Fibroblast of the conjunctiva (primary cell): ENCODE measurements around the gene RYR3.
"Not testable (repeated sequence)": the region's sequence is repeated elsewhere in the genome, so short reads cannot be mapped to it uniquely, and the experiment has no call there.

Experiments used
- DNase-seq: peaks from one replicate; pipeline ENCODE4 v3.0.0-alpha.2; 2010; ENCODE audit warnings: low read depth

The RYR3 gene

GRCh38 chr15:33515121-33515520 lies 204.4 kb downstream of the RYR3 start:
- DNase-seq, result no peak

DNA sequence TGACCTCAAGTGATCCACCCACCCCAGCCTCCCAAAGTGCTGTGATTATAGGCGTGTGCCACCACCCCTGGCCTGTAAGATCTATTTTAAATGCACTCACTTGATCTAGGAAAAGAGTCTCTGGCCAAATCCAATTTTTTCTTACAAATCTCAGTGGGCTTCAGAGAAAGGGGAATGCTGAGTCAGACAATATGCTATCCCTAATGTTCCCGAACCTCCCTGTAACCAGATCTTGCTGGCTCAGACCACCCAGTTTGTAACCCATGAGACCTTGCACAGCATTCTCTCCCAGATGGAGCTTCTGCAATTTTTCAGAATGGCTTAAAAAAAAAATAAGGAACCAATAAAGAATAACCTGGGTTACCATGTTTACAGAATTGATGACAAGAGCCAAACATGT lies 205.8 kb downstream of the RYR3 start:
- no peak for DNase-seq

GRCh38 chr15:33517944-33518343 lies 207.2 kb downstream of the RYR3 start:
- no peak for DNase-seq

GRCh38 chr15:33518421-33518820 lies 207.7 kb downstream of the RYR3 start:
- no peak for DNase-seq

GRCh38 chr15:33524274-33524673 lies 213.5 kb downstream of the RYR3 start:
- no peak for DNase-seq

- no peak for DNase-seq
These were observed 215.8 kb downstream of the RYR3 start for GRCh38 chr15:33526532-33526931.

- no peak for DNase-seq
These were observed 222.4 kb downstream of the RYR3 start for GRCh38 chr15:33533197-33533596.

GRCh38 chr15:33534642-33535041 lies 223.9 kb downstream of the RYR3 start:
- DNase-seq, result no peak

GRCh38 chr15:33535135-33535534 lies 224.4 kb downstream of the RYR3 start:
- DNase-seq, result no peak

DNA sequence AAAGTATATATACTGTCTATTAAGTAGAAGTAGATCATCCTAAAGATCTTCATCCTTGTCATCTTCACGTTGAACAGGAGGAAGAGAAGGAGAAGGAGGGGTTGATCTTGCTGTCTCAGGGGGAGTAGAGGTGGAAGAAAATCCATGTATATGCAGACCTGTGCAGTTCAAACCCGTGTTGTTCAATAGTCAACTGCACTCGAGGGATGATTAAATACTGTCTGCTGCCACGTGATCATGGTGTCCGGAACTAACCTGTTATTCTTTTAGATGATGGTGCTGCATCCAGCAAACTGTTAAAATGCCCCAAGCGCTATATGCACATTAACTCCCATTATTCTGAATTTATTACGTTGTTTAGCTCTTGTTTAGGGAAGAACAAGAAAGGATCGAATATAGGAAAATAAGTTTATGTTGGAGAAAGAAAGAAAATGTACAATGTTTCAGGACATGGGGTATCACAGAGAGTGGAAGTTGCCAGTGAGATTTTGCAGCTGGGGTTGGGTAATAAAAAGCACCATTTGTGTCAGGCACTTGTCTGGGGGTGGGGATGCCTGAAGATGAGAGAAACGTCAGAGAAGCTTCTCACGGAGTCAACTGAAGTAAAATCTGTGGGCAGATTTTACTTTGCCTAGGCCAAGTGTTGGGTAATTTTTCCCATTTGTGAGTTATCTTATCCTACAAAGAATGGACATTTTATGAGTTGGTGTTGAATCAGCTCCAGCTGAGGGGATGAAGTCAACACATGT lies 229.2 kb downstream of the RYR3 start:
- no peak for DNase-seq

GRCh38 chr15:33543957-33544356 lies 233.2 kb downstream of the RYR3 start:
- DNase-seq, result no peak

- DNase-seq, result no peak
These were observed 235.1 kb downstream of the RYR3 start for GRCh38 chr15:33545866-33546265.

- no peak for DNase-seq
These were observed 237.1 kb downstream of the RYR3 start for GRCh38 chr15:33547876-33548275.

DNA sequence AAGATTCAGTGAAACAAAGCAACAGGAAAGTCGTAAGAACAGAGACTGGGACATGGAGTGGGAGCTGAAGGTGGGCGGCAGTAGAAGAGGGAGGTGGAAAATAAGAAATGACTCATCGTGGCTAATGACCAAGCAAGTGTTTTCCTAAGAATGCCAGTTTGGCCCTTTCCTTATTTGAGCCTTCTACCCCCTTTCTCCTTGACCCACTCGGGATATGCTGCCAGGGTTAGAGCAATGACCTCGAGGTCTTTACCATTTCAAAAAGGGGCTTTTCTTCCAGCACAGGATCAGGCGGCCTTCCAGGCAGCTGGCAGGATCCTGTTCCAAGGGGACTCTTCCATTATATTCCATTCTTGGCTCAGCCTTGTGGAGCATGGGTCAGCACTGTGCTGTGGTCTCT lies 241.1 kb downstream of the RYR3 start:
- DNase-seq, result no peak

GRCh38 chr15:33553157-33553556 lies 242.4 kb downstream of the RYR3 start:
- no peak for DNase-seq

DNA sequence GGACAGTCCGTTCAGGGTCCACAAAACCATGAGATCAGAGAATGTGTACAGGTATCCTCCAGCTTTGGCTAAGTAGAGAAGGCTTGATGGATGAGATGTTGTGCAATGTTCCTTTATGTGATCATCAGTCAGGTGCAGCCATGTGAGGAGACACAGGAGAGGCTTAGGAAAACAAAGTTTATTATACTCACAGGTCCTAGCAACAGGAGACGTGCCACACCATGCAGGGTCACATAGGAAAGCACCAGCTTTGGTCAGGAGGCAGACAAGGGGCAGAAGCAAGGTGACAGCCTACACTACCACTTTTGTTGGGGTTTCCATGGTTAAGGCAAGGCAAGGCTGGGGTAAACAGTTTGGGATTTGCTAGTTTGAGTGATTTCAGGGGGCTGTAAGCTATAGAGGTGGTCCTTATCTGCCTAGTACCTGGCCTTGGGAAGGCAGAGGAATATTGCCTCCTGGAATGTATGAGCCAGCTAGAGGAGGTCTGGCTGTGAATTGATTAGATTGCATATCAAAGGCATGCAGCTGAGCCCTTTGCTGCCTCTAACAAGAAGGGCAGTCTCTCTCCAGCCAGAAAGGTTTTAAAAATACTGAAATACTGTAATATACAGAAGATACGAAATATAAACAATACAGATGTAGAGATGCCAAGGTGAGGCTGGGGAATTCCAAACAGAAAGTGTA lies 248.6 kb downstream of the RYR3 start:
- no peak for DNase-seq

DNA sequence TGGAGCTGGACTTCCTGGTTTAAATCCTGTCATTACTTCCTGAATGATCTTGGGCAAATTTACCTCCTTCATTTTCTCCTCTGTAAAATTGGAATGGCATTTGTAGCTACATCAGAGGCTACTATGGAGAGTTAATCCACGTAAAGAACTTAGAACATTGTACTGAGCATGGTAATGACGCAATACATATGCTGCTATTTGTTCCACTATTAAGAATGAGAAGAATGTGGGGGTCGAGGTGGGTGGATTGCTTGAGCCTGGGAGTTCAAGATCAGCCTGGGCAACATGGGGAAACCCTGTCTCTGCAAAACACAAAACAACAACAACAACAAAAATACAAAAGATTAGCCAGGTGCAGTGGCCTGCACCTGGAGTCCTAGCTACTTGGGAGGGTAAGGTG lies 250.6 kb downstream of the RYR3 start:
- DNase-seq, result no peak

DNA sequence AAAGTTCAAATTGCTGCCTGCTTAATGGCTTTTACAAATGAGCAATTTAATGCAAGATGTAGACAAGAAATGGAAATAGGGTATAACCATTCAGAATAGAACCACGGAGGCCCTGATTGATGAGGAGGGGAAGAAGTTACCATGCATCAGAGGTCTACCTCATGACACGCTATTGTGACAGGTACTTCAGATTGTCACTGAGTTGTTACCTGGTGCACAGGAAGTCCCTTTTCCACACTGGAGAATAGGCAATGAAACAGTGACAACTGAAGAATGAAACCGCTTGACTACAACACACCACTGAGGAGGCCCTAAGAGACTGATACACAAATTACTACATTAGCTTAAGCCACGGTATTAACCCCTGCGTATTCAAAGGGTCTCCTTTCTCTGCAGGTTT lies 251.2 kb downstream of the RYR3 start:
- no peak for DNase-seq

GRCh38 chr15:33565094-33565493 lies 254.3 kb downstream of the RYR3 start:
- DNase-seq, result peak; percentile 28

DNA sequence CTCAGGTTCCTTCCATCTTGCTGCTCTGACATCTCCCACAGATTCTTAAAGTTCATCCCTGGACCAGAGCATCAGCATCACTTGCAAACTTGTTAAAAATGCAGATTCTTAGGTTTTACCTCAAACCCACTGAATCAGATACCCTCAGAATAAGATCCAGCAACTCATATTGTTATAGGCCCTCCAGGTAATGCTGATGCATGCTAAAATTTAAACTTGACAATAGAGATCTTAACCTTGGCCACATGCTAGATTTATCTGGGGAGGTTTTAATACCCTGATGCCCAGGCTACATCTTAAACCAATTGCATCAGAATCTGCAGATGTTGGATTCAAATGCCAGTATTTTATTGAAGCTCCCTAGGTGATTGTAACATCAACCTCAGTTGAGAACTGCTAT lies 256.9 kb downstream of the RYR3 start:
- no peak for DNase-seq

DNA sequence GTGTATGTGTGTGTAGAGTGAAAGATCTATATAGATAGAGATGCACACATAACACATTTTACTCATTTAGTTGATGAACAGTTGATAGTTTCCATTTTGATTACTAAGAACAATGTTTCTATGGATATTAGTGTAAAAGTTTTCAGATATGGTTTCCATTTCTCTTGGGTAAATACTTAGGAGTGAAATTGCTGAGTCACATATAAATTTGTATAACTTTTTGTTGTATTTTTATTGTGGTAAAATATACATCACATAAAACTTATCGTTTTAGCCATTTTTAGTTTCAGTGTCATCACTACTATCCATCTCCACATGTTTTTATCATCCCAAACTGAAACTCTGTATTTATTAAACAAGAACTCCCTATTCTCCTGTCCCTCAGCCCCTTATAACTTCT lies 258.3 kb downstream of the RYR3 start:
- DNase-seq, result no peak

GRCh38 chr15:33577911-33578310 lies 267.1 kb downstream of the RYR3 start:
- not testable (repeated sequence) for DNase-seq

GRCh38 chr15:33580526-33580925 lies 269.8 kb downstream of the RYR3 start:
- DNase-seq, result no peak

GRCh38 chr15:33581032-33581431 lies 270.3 kb downstream of the RYR3 start:
- DNase-seq, result peak; percentile 24
